ENCODE measurements around the gene JAZF1.

GRCh38 chr7:27906385-27907091 lies 274.1 kb downstream of the JAZF1 start:
- TF ChIP-seq, protein P1, sequence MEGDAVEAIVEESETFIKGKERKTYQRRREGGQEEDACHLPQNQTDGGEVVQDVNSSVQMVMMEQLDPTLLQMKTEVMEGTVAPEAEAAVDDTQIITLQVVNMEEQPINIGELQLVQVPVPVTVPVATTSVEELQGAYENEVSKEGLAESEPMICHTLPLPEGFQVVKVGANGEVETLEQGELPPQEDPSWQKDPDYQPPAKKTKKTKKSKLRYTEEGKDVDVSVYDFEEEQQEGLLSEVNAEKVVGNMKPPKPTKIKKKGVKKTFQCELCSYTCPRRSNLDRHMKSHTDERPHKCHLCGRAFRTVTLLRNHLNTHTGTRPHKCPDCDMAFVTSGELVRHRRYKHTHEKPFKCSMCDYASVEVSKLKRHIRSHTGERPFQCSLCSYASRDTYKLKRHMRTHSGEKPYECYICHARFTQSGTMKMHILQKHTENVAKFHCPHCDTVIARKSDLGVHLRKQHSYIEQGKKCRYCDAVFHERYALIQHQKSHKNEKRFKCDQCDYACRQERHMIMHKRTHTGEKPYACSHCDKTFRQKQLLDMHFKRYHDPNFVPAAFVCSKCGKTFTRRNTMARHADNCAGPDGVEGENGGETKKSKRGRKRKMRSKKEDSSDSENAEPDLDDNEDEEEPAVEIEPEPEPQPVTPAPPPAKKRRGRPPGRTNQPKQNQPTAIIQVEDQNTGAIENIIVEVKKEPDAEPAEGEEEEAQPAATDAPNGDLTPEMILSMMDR (IDR thresholded peaks at IDR 0.05): no peak
- TF ChIP-seq POLR2A (IDR thresholded peaks at IDR 0.05) (no peak), EP300 (IDR thresholded peaks at IDR 0.05) (no peak)
